A172 (cell line): ENCODE measurements around the gene CACNA1F. TPM values are rescaled to one million over a fixed set of nuclear protein-coding genes. Genes with fewer than 3 reads are reported as not detected.
A peak's percentile ranks its signal among the peaks of the same experiment; 100 is the strongest.
"Not testable (repeated sequence)": the region's sequence is repeated elsewhere in the genome, so short reads cannot be mapped to it uniquely, and the experiment has no call there.

Experiments
- DNase-seq: peaks from one replicate; pipeline ENCODE4 v3.0.0-alpha.2; 2015; ENCODE audit warnings: low spot score
- total RNA-seq: library from RNA; depleted of rRNA; stranded (reverse); fragments of >200 nt; shearing (Covaris generic); gene quantifications from 2 replicates; pipeline ENCODE4 v1.2.3, GENCODE V29; 2014

CACNA1F gene
- total RNA-seq, 1 experiment from 2014 or later, result not detected

DNA sequence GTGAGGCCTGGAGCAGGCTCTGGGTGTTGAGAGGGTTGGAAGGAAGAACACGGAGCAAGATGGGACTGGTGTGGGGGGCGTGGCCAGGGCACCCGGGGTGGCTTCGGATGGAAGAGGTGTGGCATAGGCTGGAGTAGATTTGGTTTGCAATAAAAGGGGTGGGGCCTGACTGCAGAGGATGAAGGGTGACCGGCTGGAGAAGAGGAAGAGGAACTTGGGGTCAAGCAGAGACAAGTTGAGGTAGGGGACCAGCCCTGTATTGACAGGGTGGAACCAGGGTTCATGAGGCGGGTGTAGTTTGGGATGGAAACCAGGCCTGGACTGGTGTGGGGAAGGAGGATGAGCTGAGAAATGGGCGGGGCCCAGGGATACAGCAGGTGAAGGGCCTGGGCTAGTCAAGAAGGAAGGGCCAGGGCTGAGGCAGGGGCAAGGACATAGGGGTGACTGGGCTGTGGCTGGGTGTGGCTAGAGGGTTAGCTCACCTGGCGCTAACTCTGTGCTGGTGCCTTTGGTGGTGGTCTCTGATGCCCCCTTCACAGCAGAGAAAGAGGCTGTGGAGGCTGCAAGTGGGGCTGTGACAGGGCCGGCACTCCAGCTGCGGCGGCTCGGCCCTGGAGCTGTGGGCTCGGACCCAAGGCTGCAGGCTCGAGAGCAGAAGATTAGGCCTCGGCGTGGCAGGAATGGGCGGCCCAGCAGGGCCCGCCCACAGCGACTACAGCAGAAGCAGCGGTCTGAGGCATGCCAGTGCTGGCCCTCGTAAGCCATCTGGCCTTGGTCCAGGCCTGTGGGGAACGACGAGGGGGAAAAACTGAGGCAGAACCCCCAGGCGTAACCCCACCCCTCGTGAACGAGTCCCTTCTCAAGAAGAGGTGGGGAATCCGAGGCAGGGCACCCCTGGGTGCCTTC is 56.5 kb downstream of the CACNA1F start:
- DNase-seq, result no peak

- no peak for DNase-seq
Measured at GRCh38 chrX:49175435-49176274, 57.5 kb downstream of the CACNA1F start.

GRCh38 chrX:49174723-49175122 is 58.4 kb downstream of the CACNA1F start:
- no peak for DNase-seq

GRCh38 chrX:49173544-49173943 is 59.6 kb downstream of the CACNA1F start:
- DNase-seq, result not testable (repeated sequence)

DNA sequence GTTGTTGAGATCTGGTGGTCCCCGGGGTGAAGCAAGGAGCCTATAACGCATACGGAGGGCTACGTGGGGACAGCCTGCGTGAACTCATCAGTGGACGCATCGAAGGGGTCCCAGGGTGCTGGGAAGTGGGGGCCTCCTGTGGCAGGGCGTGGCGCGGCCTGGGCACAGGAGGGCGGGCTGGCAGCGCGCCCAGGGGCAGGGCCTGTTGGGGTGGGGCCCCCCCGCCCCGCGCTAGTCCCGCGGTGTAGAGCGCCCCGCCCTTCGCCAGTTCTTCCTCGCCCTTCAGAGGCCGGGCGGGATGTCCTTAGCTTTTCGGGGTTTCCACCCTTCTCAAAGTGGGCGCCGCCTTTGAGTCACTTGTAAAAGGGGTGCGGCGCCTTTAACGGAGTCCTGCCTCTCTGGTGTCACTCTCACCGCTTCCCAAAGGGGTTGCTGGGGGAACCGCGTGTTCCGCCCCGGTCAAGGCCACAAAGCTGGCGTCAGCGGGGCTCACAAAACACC is 60.8 kb downstream of the CACNA1F start:
- peak; percentile 77 for DNase-seq

DNA sequence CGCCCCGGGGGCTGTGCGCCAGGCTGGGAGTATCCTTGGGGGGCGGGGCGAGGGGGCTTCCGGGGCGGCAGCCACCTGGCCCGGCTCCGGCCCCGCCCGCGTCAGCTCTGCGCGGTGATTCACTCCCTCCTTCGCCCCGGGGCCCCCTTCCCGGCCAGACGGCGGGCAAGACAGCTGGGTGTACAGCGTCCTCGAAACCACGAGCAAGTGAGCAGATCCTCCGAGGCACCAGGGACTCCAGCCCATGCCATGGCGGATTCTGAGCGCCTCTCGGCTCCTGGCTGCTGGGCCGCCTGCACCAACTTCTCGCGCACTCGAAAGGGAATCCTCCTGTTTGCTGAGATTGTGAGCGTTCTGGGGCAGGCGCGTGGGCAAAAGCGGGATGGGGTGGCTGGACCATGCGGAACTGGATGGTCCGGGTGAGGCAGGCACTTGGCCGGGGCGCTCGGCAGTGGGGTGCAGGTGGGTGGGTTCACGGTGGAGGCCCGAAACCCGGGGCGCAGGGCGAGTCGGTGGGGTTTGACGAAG is 61.3 kb downstream of the CACNA1F start, which contains the start of gene PLP2:
Gene PLP2 (plus strand): TSS at position 147 of the 528 bp plus-strand sequence. CDS start 103 bp downstream, at position 250.
- peak; percentile 57 for DNase-seq

- no peak for DNase-seq
Measured at GRCh38 chrX:49167740-49168108, 65.4 kb downstream of the CACNA1F start.

- DNase-seq, result peak; percentile 84
Measured at GRCh38 chrX:49166914-49167739, 66.0 kb downstream of the CACNA1F start.

DNA sequence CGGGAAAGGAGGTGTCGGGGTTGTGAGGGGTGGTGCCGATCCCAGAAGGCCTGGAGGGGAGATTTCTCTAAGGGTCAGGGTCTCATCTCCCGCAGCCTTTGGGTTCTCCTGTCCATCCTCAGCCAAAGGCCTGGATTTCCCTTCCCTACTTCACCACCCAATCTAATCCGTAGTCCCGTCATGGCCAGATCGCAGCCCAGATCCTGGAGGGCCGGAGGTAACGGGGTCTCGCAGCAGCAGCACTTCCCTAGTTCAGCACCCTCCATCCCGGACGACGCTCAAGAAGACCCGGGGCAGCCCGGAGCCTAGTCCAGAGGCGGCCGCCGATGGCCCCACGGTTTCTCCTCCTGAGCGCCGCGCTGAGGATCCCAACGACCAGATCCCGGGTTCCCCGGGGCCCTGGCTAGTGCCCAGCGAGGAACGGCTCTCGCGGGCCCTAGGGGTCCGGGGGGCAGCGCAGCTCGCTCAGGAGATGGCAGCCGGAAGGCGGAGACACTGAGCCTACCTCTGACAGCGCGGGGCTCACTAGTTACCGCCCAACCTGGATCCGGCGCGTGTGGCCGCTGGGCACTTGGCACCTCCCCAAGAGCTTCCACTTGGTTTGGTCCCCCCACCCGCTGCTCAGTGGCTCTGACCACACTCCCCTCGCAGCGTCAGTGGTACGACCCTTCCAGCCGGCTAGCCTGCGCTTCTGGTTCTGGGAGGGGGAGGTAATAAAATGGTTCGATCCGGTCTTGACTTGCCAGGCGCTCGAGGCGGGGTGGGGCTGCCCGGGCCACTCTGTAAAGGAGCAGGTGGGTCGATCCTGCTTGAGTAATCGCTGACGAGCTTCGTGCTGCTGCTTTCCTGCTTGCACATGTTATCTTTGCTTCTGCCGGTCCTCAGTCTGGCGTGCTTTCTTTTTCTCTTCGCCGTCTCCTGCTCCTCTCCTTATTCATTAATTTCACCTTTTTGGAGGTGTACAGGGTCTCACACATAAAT is 66.9 kb downstream of the CACNA1F start:
- peak; percentile 57 for DNase-seq

DNA sequence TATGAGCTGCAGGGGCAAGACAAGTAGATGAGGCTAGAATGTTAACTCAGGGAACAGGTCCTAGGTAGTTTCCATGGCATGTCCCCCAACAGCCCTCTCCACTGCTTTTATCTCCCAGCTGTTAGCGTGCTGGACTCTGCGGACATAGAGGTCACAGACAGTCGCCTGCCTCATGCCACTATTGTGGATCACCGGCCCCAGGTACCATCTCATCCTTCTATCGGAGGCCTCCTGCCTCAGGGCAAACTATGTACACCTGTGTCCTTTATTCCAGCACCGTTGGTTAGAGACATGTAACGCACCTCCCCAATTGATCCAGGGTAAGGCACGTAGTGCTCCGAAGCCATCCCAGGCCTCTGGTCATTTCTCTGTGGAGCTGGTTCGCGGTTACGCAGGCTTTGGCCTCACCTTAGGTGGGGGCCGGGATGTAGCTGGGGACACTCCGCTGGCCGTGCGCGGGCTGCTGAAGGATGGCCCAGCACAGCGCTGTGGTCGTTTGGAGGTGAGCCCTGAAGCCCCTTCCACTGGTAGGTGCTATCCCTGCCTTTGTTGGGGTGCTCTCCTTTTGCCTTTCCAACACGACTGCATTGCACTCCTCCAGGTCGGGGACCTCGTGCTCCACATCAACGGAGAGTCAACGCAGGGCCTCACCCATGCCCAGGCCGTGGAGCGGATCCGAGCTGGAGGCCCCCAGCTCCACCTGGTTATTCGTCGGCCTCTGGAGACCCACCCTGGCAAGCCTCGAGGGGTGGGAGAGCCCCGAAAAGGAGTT is 68.4 kb downstream of the CACNA1F start:
- no peak for DNase-seq

DNA sequence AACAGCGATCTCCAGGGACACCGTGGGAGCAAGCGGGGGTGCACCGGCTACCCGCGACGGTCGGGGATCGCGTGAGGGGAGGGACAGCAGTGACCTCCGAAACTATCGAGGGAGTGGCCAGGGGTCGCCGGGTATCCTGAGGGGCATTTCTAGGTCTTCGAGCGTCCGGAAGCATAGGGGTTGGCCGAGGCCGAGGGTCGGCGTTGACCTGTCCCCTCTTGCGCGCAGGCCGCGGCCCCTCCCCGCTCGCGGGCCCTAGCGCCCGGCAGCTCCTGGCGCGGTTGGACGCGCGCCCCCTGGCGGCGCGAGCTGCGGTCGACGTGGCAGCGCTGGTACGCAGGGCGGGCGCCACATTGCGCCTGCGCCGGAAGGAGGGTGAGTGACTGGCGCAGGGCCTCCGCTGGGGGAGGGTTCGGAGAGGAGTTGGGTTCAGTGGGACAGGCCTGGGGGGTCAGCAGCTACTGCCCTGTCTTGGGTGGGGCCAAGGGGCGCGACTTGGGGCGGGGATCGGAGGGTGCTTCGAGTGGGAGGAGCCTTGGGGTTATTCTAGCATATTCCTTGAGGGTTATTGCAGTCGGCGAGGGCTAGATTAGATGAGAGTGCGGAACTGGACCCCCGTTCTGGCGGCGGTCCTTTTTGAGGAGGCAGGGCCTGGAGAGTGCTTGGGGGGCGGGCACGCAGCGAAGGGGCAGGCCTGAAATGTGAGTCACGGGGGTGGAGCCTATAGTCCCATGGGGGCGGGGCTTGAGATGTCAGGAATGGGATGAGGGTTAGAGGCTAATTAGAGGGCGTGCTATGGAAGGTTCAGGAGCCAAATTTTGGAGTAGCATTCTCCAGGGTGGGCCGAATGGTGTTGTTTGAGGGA is 69.4 kb downstream of the CACNA1F start:
- peak; percentile 53 for DNase-seq

DNA sequence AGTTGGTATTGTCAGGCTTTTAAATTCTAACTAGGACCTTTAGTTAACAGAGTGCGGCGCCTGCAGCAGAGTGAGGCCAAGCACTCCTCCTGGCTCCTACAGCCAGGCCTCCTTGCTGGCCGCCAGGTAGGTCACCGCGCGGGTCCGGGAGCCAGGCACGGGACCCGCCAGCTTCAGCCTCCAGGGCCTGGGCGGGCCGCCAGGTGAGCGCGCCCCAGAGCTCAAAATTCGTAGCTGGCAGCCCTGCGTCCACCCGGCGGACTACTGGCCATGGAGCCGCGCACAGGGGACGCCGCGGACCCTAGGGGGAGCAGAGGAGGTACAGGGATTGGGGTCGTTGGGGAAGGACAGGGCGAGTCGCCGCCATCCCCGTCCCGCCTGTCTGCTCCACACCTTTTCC is 70.5 kb downstream of the CACNA1F start, which contains the start of gene MAGIX:
Gene MAGIX (plus strand): TSS at position 139 of the 400 bp plus-strand sequence. CDS start 132 bp downstream, at position 271.
- DNase-seq, result no peak

DNA sequence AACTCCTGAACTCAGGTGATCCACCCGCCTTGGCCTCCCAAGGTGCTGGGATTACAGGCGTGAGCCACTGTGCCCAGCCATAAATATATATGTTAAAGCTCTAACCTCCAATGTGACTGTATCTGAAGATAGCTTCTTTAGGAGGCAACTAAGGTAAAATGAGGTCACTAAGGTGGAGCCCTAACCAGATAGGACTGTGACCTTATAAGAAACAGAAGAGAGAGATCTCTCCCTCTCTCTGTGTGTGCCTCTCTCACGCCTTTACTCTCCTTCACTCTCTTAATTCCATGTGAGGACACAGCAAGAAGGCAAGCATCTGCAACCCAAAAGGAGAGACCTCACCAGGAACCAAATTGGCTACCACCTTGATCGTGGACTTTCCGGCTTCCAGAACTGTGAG is 71.5 kb downstream of the CACNA1F start:
- DNase-seq, result no peak

DNA sequence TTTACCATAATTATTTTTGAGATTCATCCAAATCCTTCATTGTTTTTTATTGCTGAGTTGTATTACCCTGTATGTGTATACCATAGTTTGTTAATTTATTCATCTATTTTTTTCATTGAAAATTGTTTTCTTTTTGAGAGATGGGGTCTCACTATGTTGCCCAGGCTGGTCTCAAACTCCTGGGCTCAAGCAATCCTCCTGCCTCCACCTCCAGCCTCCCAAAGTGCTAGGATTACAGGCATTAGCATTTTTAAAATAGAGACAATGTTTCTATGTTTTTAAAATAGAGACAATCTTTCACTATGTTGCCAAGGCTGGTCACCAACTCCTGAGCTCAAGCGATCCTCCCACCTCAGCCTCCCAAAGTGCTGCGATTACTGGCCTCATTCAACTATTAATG is 72.2 kb downstream of the CACNA1F start:
- no peak for DNase-seq

- DNase-seq, result no peak
Measured at GRCh38 chrX:49157194-49157593, 75.9 kb downstream of the CACNA1F start.

- DNase-seq, result peak; percentile 64
Measured at GRCh38 chrX:49155900-49156837, 77.0 kb downstream of the CACNA1F start.
